Stimulated activated CD4-positive, alpha-beta T cell treated with anti-CD3 and anti-CD28 coated beads, Interleukin-1b, Interleukin-23, amount 100 ng/mL, for 1 hour (primary cell): ENCODE measurements around the gene XXYLT1.
"Not testable (repeated sequence)": the region's sequence is repeated elsewhere in the genome, so short reads cannot be mapped to it uniquely, and the experiment has no call there.

Source experiments
- DNase-seq, 2 donors: peaks; one replicate each; pipeline ENCODE4 v3.0.0-alpha.2; 2020; ENCODE audit warnings: low read depth in 2 of 2

XXYLT1 gene

DNA sequence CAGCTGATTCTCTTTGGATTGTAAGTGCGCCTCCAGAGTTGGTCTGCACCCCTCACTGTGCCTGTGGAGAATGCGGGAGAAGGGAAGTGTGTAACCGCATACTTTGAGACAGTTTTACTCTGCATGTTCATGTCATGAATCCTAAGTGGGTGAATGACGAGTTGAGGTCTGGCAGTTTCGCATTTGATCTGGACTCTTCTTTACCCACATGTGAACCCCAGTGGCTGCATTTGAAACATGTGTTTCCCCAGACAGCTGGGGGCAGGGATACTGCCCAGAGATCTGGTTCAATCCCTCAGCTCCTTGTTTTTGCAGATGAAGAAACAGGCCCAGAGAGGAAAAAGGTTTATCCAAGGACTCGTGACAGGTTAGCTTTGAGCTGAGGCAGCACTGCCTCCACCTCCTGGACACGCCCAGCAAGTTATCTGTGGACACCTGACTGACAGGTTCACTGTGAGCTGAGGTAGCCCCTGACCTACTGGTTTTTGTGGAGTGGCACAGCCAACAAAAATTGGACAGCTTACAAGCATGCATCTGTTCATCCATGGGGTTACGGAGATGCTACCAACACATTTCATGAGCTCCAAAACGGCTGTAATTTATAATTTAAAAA lies 207.3 kb downstream of the XXYLT1 start:
- DNase-seq, result no peak

DNA sequence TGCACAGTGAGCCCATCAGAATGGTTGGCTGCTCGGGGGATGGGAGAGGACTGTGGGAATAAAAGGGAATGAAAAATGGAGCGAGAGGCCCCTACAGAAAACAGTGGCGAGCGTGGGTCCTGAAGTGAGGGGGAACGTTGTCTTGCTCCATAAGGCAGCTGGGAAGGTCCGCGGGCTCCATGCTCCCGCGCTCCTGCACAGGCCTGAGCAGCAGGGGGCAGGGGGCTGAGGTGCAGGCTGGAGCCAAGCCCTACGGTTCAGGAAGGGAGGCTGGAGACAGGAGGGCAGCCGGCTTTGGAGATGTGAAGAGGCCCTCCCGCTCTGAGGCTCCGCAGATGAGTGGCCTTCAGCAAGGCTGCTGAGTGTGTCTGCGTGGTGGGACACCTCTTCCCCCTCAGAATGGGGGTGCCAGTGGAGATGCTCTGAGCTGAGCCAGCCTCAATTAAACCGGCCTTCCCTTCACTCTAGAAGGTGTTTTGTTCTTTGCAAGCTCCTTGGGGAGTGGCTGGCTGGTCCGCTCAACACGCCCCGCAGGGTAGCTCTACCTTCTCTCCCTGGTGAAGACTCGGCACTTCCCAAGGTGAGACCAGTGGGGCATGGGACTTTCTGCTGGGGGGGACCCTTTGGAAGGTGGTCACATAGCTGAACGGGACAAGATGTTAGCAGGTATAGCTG lies 208.0 kb downstream of the XXYLT1 start:
- no peak for DNase-seq

DNA sequence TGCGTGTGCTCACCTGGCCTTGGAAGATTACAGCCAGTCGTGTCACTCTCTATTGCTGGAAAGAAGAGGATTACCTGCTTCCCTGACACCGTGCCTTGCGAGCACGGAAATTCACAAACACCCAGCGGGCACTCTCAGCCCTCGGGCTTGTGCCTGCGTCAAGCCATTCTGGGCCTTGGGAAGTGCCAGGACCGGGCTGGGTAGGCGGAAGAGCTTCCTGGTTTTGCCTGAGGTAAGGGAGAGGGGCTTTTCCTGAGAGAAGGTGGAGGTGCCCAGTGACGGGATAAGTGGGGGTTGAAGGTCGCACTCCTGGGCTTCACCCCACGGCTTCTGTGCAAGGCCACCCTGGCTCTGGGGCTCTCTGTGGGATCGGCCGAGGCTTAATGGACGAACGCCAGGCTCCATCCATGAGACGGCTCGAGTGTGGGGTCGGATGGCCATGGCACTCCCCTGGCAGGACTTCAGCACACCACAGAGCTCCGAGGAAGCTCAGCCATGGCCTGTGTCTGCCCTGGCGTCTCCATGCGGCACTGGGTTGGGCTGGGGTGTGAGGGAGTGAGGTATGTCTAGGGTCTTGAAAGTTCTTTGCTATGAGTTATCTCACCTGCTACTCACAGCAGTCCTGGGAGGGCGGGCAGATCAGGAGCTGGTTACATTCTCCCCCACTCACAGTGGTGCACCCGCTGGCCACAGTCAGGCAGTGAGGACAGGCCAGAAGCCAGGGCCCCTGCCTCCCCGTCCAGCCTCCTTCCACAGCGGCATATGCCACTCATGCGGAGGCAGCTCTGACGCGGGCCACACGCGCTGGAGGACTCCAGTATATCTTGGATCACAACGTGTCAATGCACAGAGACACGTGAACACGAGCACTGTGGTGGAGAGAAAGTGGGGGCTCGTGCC lies 209.0 kb downstream of the XXYLT1 start:
- no peak for DNase-seq

DNA sequence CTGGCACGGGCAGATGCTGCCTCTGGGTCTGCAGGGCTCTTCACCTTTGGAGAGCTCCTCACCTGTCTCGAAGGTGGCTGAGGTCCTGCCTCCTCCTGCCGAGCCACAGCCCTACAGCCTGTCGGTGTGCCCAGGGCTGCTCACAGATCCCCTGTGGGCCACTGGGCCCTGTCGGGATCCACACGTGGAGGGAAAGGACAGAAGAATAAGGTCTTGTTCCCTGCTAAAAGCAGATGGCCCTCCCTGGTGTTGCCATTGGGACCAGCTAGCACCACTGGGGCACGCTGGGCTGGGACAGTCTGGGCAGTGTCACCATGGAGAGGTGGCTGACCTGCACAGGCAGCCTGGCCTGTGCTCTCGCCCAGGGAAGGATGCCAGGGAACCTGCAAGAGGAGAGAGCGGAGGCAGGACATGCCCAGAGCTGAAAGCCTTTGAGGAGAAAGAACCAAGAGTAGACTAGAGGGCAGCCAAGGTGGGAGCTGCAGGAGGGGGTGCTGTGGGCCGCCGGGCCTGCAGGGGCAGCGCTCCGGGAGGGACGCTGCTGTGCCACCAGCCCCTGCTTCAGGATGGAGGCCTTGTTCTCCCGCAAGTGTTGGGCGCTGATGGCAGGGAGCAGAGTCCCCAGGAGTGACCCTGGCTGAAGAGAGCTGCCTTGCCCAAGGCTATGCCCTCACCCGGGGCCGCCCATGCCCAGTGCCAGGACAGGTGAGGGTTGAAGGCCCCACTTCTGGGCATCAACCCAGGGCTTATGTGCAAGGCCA lies 210.2 kb downstream of the XXYLT1 start:
- DNase-seq, result no peak

DNA sequence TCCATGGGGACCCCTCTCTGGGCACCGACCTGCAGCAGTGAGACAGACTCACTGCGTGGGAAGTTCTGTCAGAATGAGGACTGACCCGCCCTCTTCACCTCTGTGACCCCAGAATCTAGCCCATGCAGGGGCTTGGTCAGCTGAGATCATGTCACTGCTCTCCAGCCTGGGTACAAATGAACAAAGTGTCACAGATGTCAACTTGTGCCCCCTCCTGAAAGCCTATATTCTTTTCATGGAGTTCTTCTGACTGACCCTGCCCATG lies 210.8 kb downstream of the XXYLT1 start:
- no peak for DNase-seq

DNA sequence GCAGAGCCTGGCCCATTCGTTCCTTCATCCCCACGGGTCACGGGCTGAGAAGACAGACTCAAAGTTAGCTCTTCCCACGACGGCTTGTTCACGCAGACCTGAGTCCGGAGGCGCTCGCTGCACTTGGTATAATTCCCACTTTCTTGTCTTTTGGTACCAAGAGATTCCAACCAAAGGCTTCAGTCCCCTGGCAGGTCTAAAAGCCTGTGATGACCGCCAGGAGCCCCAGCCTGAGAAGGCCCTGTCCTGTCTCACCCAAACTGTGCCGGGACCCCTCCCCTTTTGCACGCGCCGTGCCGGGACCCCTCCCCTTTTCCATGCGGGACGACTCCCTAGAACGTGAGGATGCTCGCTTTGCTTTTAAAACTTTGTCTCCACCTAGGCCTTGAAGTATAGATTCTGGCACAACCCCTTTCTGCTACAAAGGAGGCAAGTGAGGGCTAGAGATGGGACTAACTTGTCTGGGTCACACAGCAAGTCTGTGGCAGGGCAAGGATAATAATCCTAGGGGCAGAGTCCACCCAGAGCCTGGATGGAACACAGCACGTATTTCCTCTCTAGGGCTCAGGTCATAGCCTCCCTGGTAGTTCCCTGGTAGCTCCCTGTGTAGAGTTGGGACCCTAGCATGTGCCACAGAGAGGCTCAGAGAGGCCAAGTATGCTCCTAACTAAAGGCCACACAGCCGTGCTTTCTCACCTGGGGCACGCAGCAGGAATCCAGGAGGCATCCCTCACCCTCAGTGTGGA lies 211.3 kb downstream of the XXYLT1 start:
- DNase-seq, result no peak

DNA sequence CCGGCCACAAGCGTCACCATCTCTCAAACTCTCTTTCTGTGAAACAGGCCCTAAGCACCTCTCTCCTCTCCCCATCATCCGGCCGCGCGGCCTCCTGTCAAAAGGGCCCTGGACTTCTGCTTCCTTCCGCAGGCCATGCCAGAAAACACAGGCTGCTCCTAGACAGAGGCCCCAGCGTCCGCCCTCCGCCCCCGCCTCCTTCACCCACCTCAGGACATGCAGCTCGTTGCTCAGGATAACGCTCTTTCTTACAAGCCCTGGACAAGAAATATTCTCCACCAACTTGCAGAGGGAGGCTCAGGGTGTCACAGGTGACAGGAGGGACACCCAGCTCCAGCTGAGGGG lies 212.0 kb downstream of the XXYLT1 start:
- no peak for DNase-seq

DNA sequence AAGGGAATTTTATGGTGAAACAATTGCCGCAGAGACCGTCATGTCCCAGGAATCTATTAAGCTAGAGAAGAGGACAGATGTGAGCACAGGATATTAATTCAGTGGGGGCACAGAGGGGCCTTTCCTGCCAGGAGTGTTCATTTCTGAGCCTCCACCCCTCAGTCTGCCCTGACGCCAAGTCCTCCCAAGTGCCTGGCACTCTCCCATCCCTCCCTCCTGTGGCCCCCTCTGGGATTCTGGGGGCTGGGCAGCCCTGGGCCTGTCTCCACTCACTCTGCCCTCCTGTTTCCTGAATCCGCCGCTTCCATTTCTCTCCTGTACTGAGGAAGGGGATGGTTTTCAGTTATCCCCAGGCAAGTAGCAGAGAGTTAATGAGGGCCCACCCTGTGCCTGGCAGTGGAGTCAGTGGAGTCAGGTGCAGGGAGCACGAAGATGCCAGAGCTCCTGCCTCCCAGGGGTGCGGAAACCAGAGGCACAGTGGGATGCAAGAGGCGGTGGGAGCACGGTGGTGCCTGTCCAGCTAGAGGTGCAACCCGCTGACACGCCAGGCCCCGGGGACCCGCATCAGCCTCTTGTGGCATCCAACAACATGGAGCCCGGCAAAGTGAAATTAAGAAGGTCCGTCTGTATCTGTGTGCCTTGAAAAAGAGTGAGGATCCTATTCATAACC lies 212.5 kb downstream of the XXYLT1 start:
- DNase-seq, result no peak

DNA sequence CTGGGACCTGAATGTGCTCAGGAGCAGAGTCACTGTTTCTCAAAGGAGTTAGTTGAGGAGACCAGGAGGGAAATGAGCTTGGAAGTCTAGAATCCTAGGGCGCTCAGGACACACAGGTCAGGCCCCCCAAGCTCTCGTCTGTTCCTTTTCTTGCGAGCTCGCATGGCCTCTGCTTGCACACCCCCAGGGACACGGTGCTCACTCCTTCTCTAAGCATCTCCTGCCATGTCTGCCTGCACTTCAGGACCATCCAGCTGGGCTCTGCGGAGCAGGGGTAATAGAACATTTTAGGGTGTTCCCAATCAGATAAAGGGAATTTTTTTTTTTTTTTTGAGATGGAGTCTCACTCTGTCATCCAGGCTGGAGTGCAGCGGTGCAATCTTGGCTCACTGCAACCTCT lies 213.2 kb downstream of the XXYLT1 start:
- DNase-seq, result no peak

DNA sequence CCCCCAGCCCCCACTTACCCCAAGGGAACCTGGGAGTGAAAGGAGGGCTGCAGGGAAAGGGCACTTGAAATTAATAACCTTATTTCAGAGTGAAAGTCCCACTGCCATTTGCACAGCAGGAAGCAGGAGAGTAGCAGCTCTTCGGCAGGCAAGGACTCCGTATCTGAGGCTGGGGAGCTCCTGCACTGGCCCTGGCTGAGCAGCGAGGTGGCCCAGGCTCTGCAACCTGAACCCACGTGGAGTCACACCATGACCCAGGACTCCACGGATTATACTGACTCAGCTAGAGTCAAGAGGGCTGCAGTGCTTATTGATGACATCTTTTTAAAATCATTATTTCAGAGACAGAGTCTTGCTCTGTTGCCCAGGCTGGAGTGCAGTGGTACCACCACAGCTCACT lies 214.5 kb downstream of the XXYLT1 start:
- no peak for DNase-seq

DNA sequence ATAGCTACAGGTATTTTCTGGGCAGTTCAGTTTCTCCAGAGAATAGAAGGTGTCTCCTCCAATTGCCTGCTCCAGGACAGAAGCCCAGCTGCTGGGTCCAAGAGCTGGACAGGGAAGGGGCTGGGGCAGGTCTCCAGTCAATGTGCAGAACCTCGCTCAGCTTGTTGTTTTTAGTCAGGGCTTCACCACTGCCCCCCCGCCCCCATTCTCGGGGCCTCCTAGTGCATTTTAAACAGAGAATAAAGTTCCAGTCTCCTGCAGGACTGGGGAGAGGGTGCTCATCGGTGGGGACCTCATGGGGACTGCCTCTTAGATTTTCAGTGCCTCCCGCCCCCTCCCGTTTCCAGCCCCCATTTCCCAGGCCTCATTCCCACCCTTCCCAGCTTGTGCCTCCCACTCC lies 216.6 kb downstream of the XXYLT1 start:
- no peak for DNase-seq

DNA sequence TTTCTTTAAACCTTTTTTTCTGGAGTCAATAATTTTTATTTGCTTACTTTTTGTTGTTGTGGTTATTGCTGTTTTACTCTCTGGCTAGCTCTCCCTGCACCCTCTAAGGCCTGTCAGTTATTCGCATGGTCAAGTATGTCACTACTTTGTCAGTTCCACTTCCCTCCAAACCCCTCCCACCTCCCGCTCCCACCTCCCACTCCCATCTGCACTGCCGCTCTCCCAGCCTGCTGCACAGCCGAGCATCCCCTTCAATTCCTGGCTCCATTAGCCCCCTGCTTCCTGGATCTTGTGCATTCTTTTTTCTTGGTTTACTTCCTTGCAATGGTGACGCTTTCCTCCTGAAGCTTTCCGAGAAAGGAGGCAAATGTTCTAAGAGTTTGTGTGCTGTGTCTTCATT lies 218.0 kb downstream of the XXYLT1 start:
- no peak for DNase-seq

DNA sequence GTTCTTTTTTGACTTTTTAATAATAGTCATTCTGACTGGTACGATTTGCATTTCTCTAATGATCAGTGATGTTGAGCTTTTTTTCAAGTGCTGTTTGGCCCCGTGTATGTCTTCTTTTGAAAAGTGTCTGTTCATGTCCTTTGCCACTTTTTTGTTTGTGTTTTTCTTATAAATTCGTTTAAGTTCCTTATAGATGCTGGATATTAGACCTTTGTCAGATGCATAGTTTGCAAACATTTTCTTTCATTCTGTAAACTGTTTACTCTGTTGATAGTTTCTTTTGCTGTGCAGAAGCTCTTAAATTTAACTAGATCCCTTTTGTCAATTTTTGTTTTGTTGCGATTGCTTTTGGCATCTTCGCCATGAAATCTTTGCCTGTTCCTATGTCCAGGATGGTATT lies 220.7 kb downstream of the XXYLT1 start:
- DNase-seq, result not testable (repeated sequence)

DNA sequence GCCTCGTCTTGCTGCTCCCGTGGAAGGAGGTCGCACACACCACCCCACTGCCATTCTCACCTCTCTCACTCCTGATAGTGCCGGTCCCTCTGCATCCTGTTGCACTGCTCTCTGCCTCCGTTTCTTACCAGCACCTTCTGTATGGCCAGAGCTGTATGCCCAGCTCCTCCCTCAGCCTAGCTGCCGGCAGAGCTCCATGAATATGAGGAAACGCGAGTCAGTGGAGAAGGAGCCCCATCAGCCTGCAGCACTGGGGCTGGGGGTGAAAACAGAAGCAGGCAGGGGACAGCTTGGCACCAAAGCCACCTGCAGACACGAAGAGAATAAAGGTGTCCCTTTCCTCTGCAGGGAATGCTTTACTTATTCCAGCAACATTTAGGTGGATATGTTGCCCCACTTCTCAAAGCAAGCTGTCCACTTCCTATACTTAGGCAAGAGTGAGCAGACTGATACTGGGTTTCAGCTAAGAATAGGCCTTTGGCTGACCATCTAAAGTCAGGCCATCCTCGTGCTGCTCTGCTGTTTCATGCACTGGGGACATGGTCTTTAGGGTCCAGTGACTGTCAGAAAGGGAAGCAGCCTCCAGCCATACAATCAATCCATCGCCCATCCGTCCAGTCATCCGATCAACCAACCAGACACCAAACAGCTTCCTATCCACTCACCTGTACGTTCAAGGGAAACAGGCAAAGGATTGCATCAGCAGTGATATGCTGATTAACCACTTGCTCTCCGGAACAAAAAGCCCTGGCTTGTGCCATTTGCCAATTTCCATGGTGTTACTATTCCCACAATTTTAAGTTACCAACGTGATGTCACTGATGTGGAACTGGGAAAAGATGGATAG lies 222.7 kb downstream of the XXYLT1 start:
- DNase-seq, result no peak

DNA sequence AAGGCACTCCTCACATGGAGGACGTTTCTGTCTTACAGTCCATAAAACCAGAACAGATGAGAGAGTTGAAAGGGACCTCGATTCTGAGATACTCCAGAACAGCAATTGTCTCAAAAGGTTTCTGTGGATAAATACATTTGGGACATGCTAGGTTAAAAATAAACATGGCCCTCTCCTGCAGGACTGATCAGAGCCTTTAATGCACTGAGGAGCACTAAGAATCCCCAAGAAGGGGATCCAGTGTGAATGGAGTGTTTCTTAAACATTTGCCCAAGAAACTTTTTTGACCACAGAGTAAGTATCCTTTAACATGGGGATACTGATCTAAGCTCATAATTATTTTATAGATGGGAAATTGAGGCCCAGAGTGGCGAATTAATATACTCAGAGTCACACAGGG lies 223.4 kb downstream of the XXYLT1 start:
- no peak for DNase-seq

DNA sequence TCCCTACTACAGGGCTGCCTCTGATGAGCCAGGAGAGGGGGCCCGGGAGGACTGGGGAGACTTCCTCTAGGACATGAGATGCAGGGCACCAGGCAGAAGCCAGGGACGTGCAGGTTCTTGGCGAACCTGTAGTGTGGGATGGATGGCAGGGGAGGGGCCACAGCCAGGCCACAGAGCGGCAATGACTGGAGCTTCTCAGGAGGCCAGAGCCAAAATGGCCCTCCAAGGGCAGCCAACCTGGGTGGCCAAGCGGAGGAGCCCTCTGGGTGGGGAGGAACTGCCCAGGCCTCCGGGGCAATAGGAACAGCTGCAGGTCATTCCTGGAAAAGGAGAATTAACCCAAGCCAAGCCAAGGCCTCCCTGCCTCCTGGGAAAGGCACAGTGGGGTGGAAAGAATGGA lies 224.5 kb downstream of the XXYLT1 start:
- no peak for DNase-seq

DNA sequence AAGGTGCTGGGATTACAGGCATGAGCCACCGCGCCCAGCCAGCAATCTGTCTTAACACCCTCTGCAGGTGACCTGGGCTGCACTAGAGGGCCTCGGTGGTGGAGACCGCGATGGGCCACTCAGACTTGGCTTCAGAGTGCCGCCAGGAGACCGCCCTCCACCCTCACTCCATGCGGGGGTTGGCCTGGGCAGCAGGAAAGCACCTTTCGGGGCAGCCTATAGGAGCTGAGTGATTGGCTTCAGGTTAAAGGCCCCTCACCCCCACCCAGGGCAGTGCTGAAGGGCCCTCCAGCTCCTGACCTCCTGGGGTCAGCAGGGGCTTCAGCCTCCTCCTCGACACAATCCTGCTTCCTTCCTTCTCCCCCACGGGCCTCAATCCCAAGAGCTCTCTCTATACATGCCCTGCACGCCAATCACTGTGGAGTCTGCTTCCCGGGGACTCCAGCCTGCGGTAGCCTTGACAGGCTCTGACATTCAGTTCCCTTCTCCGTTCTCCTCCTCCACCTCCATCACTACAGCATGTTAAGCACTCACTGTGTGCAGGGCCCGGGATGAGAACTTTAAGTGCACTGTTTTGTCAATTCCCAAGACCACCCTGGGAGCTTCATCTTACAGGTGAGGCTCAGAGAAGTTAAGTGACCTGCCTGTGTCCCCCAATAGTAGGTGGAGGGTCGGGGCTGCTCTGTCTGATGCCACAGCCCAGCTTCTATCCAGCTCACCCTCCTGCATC lies 225.3 kb downstream of the XXYLT1 start:
- DNase-seq, result no peak

DNA sequence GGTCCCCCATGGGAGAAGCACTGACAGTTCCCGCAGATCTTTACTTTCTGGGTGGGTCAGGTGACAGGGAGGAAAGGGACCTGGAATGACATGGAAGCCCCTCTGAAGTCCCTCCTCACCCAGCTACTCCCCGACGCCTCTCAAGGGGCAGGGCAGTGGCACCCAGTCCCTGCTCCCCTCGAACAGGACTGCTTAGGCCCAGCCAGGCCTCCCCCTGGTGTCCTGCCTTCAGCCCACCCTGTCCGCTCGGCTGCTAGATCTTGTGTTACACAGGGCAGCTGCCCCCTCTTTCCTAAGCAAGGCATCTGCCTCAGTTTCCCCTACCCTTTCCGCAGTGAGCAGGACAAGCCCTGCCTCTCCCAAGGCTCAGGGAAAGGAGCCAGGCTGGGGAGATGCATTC lies 226.5 kb downstream of the XXYLT1 start:
- no peak for DNase-seq

DNA sequence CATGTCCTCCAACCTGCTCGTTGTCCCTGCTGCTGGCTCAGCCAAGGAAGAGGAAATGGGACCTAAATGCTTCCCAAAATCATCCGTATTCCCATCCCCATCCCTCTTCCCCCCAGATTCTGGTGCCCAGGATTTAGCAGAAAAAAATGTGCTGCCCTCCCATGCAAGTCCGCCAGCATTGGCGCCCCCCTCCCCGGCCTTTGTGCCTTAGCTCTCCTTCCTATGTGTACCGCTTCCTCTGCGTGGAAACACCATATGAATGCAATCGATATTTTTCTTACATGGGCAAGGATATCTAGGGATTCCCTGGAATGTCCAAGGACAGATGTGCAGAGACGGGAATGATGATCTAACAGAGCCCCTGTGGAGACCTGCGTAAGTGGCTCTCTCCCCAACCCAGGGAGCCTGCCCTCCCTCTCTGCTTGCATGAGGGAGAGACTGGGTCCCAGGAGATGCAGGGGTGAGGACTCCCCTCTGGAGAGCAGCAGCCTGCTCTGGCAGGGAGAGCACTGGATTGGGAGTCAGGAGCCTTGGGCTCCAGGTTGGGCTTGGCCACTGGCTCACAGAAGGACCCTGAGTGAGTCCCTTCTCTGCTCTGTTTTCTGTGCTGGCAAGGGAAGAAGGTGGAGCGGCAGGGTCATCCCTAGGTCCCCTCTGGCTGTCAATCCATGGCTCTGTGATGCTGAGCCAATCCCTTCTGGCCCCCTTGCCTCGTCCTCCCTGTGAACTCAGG lies 227.2 kb downstream of the XXYLT1 start:
- no peak for DNase-seq
